DMS 273 (cell line): ENCODE results near the gene NCBP3.
"Not testable (repeated sequence)": the region's sequence is repeated elsewhere in the genome, so short reads cannot be mapped to it uniquely, and the experiment has no call there.

ENCODE experiments used
- DNase-seq: peaks from one replicate; lab custom pipeline; 2025; ENCODE audit not compliant: unreplicated experiment; lab: John Stamatoyannopoulos, UW

NCBP3 gene

DNA sequence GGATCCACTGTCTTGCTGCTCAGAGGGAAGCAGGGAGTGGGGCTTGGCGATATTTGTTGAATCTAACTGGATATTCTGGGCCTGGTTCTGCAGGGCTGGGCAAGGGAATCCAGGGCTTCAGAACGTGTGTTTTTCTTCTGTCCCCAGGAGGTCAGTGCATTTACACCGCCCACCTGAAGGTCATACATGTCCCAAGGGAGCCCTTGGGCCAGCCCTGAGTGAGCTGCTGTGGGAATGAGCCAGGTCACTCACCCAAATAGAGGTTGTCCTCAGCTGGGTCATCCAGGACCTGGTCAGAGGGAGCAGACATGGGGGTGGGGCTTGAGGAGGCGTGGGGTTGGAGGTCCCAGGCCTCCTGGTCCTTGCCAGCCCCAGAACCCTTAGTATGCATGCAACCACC lies 36.2 kb upstream of the NCBP3 start:
- no peak for DNase-seq

DNA sequence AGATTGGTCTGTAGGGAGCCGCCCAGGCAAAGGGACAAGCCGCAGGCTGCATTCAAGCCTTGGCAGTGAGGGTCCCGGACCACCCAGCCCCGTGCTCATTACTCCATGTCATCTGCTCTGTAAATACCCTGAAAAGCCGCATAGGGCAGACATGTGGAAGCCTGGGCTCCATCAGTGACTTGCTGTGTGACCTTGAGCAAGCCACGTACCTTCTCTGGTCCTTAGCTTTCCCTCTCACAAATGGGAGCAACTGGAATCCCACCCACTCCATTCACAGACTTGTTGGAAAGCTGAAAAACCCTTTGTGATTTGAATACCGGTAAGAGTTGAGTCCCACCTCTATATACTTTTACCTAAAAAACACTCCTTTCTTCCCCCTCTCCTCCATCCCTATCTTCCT lies 34.9 kb upstream of the NCBP3 start:
- no peak for DNase-seq

DNA sequence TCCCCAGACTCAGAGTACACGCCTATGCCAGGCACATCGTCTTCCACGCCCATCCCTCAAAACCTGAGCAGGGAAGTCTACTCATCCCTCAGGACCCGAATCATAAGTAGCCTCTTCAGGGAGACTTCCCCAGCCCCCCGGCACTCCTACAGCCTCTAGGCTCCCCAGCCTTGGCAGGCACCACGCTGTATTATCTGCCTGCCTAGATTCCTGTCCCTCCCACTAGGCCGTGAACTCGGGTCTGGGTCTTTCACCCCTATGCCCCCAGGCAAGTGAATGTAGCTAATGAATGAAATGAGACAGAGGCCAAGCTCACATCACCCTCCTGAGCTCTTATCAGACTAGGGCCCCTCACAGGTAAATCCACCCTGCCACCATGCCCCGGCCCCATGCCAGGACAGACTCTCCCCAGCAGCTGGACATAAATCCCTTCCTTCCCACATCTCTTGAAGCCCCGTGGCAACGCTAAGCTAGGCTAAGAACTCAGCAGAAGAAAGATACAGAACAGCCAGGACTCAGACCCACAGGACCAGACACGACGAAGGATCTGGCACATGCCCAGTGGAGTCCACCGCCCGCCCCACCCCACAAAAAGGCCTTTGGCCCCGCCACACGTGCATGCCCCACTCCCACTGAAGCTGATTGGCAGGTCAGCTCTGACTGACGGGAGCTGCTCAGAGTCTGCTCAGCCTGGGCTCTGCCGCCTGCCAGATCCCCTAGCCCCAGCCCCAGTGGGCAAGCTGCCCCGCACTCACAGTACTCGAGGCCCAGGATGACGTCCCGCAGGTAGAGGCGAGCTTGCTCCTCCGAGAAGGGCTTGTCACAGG lies 33.8 kb upstream of the NCBP3 start:
- DNase-seq = peak; percentile 67

- DNase-seq = peak; percentile 97
Measured at GRCh38 chr17:3879186-3879585, 33.1 kb upstream of the NCBP3 start.

DNA sequence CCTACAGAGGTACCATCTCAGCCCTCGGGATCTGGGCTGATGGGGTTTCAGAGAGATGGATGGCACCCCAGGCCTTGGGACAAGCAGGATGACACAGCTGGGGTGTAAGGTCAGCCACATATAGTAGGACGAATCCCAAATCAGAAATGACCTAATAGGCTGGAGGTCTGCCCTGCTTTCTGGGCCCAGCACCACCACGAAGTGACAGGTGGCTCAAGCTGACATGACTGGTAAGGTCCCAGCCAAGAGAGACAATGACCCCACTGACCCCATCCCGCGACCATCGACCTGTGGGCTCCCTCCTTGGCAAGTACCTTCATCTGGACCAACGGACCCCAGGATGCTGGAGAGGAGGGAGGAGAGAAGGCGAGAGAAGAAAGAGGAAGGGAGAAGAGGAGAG lies 31.2 kb upstream of the NCBP3 start:
- DNase-seq = no peak

DNA sequence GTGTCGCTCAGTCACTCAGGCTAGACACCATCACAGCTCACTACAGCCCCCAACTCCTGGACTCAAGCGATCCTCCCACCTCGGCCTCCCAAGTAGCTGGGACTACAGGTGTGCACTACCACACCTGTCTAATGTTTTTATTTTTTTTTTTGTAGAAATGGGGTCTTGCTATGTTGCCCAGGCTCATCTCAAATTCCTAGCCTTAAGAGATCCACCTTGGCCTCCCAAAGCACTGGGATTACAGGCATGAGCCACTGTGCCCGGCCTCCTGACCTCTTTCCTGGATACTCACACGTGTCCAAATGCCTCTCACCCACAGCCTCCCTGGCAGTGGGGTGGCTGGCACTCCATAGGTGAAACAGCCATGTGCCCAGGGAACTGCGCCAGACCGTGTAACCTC lies 29.3 kb upstream of the NCBP3 start:
- no peak for DNase-seq

DNA sequence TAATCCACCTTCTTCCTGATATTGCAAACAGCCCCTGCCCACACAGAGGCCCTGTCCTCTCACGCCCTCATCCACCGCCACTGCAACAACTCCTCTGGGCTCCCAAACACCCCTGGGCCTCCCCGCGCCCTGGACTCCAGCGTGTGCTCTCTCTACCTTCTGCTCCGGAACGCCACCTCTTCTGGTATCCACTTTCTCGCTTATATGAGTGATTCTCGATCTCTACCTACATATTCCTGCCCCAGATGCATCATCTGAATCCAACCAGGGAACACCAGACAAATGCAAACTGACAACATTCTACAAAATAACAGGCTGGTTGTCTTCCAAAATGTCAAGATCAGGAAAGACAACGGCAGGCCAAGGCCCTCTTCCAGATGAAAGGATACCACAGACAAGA lies 27.8 kb upstream of the NCBP3 start:
- DNase-seq = no peak

DNA sequence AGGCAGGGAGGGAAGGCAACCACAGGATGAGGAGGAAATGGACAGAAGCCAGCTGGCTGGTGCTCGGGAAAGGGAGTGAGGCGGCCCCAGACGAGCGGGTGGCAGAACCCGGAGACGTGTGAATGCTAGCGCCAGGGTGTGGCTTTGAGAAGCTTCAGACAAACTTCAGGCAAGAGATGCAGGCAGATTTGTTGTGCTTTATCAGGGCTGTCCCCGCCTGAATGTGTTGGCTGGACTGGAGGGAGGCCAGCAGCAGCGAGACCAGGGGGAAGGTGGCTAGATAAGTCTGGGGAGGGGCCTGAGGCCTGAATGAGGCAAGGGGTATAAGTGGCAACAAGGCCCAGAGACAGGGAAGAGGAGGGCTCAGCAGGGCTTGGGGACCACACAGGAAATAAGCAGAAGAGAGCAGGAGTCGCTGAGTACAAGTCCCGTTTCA lies 24.8 kb upstream of the NCBP3 start:
- DNase-seq = no peak

DNA sequence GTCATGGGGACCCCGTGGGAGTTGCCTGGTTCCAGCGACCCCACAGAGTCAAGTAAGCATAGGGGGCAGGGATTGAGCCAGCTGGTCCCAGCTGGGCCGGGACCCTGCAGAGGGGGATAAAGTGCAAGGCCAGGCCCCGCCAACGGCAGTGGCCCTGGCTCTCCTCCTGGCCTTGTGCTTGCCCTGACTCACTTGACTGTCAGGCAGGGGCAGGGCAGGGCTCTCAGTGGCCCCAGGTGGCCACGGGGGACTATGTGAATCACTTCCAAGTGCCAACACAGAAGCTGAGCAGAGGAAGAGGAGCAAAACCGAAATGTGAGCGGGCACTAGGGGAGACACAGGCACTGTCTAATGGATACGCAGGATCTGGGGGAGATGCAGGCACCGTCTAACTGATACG lies 21.6 kb upstream of the NCBP3 start:
- DNase-seq = no peak

DNA sequence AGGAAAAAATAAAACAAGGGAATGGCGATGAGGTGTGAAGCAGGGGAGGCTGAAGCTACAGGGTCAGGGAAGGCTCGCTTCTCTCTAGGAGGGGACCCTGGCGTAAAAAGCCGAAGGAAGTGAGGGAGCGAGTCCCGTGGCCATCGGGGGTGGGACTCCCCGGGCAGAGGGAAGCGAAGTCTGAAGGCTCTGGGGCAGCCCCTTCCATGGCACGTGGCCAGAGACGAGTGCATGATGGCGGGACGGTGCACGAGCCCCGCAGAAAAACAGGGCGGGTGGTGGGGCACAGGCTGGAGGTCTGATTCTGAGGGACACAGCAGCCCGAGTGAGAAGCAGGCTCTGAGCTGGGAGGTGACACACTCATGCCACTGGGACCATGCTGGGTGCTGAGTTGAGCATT lies 21.1 kb upstream of the NCBP3 start:
- DNase-seq = no peak

DNA sequence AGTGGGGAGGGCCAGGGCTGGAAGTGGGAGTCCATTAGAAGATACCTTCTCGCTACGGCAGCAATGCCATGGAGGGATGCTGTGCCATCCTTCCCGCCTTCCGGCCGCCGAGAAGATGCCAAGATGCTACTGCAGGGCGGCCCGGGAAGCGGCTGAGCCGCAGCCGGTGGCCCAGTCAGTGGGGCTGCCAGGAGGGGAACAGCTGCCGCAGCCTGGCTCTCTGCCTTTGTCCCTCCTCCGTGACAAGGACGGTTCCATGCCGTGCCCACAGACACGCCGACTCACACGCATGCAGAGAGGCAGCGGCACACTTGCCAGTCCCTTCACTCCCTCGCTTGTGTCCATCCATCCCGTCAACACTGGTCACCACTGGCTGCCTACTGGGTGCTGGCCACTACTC lies 20.2 kb upstream of the NCBP3 start:
- peak; percentile 43 for DNase-seq

GRCh38 chr17:3865176-3865575 lies 19.1 kb upstream of the NCBP3 start:
- DNase-seq = no peak

DNA sequence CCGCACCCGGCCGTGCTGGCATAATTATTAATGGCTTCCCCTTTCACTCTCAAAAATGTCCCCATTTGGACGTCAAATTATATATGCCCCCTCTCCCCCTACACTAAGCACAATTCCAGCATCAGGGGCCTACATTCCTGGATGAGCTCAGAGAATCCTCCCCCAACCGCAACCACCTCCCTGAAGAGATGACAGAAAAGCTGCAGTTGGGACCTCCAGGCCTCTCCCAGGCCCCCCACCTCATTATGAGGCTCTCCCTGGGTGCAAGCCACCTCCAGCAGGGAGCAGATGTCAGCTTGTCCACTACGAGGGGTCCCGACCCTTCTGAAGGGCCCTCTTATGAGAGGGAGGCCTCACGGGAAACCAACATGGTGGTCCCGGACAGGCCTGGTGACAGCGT lies 18.5 kb upstream of the NCBP3 start:
- DNase-seq = no peak

GRCh38 chr17:3861761-3862681 lies 16.0 kb upstream of the NCBP3 start:
- no peak for DNase-seq

- DNase-seq = no peak
Measured at GRCh38 chr17:3860939-3861700, 15.1 kb upstream of the NCBP3 start.

DNA sequence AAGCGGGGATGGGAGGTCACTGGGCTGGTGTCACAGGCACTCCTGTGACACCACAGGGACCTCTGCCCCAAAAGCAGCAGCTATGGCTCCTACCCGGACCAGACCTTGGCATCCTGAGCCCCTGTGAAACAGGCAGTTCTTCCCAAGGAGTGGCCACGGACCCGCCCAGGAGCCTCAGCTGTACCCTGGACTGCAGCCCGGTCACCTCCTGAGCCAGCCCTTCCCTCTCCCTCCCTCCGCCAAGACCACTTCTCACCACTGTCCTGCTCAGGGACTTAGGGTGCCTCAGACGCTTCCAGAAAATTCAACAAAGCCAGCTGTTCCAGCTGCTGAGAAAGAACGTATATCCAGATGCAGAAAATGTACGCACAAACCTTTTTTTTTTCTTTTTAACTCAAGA lies 13.9 kb upstream of the NCBP3 start:
- DNase-seq = no peak

- no peak for DNase-seq
Measured at GRCh38 chr17:3857261-3858105, 11.4 kb upstream of the NCBP3 start.

DNA sequence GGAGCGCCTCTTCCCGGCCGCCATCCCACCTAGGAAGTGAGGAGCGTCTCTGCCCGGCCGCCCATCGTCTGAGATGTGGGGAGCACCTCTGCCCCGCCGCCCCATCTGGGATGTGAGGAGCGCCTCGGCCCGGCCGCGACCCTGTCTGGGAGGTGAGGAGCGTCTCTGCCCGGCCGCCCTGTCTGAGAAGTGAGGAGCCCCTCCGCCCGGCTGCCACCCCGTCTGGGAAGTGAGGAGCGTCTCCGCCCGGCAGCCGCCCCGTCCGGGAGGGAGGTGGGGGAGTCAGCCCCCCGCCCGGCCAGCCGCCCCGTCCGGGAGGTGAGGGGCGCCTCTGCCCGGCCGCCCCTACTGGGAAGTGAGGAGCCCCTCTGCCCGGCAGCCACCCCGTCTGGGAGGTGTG lies 8.2 kb upstream of the NCBP3 start:
- not testable (repeated sequence) for DNase-seq

DNA sequence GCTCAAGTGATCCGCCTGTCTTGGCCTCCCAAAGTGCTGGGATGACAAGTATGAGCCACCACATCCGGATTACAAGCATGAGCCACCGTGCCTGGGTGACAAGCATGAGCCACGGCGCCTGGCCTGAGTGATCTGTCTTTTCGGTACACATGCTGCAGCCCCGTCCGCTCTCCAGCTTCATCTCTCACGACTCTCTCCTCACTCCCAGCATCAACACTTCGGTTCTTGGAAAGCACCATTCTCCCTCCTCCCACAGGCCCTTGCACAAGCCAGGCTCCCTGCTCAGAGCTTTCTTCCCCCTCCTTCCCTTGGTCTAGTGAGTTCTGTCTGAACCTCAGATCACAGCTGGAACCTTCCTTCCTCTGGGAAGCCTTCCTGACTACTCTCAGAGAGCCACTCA lies 6.5 kb upstream of the NCBP3 start:
- DNase-seq = no peak

- DNase-seq = no peak
Measured at GRCh38 chr17:3851461-3852100, 5.5 kb upstream of the NCBP3 start.
